ENCODE results near the gene RHOB.
"Not testable (repeated sequence)": the region's sequence is repeated elsewhere in the genome, so short reads cannot be mapped to it uniquely, and the experiment has no call there.

The RHOB gene

GRCh38 chr2:20446917-20447436, at the start of gene RHOB:
Gene RHOB, plus strand, starts transcription at chr2:20447074. Its CDS starts 392 bp downstream, at chr2:20447466.
- peak; percentile 97 for DNase-seq

GRCh38 chr2:20397811-20398447, 48.9 kb upstream of the RHOB start:
- DNase-seq = no peak

GRCh38 chr2:20398956-20399567, 47.8 kb upstream of the RHOB start:
- no peak for DNase-seq

- DNase-seq = no peak
Observed at GRCh38 chr2:20400306-20400705, 46.6 kb upstream of the RHOB start.

- DNase-seq = no peak
Observed at GRCh38 chr2:20400787-20401488, 45.9 kb upstream of the RHOB start.

- no peak for DNase-seq
Observed at GRCh38 chr2:20401489-20401835, 45.4 kb upstream of the RHOB start.

- no peak for DNase-seq
Observed at GRCh38 chr2:20403774-20404312, 43.0 kb upstream of the RHOB start.

- no peak for DNase-seq
Observed at GRCh38 chr2:20404950-20405349, 41.9 kb upstream of the RHOB start.

- no peak for DNase-seq
Observed at GRCh38 chr2:20409039-20409438, 37.8 kb upstream of the RHOB start.

- no peak for DNase-seq
Observed at GRCh38 chr2:20410556-20411277, 36.2 kb upstream of the RHOB start.

- DNase-seq = peak; percentile 18
Observed at GRCh38 chr2:20411361-20411894, 35.4 kb upstream of the RHOB start.

- no peak for DNase-seq
Observed at GRCh38 chr2:20414806-20415205, 32.1 kb upstream of the RHOB start.

- no peak for DNase-seq
Observed at GRCh38 chr2:20415511-20415918, 31.4 kb upstream of the RHOB start.

- no peak for DNase-seq
Observed at GRCh38 chr2:20416723-20417122, 30.2 kb upstream of the RHOB start.

- not testable (repeated sequence) for DNase-seq
Observed at GRCh38 chr2:20417230-20417821, 29.5 kb upstream of the RHOB start.

GRCh38 chr2:20418519-20418918, 28.4 kb upstream of the RHOB start:
- DNase-seq = no peak

GRCh38 chr2:20419007-20419576, 27.8 kb upstream of the RHOB start:
- DNase-seq = no peak

- DNase-seq = no peak
Observed at GRCh38 chr2:20419752-20420151, 27.1 kb upstream of the RHOB start.

GRCh38 chr2:20421336-20421987, 25.4 kb upstream of the RHOB start:
- no peak for DNase-seq

- no peak for DNase-seq
Observed at GRCh38 chr2:20421988-20422370, 24.9 kb upstream of the RHOB start.
